ENCODE data around the gene MTHFSD.

DNA sequence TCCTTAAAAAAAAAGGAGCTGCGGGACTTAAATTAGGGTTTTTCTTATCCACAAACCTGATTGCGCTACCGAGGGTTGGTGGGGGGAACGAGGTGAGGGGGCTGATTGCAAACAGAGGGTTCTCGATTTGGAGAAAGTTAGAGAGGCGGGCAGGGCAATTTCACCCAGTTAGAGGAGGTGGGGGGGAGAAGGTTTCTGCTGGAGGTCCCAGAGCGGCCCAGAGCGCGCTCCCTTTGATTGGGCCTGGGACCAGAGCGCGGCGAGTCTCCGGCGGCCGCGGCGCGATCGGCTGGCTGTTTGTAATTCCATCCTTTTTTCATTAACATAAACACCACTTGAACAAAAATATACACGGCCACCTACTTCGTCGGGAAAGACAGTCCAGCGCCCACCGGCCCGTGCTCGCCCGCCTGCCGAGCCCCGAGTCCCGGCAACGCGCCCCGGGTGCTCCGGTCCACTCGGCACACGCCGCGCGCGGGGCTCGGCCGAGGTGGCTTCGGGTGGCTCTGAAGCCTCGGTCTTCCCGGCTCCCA, 58.0 kb downstream of the MTHFSD start:
- TF ChIP-seq POLR2A (IDR thresholded peaks at IDR 0.05) (no peak), POLR2AphosphoS5 (IDR thresholded peaks at IDR 0.05) (no peak)
- TF ChIP-seq, protein P1, sequence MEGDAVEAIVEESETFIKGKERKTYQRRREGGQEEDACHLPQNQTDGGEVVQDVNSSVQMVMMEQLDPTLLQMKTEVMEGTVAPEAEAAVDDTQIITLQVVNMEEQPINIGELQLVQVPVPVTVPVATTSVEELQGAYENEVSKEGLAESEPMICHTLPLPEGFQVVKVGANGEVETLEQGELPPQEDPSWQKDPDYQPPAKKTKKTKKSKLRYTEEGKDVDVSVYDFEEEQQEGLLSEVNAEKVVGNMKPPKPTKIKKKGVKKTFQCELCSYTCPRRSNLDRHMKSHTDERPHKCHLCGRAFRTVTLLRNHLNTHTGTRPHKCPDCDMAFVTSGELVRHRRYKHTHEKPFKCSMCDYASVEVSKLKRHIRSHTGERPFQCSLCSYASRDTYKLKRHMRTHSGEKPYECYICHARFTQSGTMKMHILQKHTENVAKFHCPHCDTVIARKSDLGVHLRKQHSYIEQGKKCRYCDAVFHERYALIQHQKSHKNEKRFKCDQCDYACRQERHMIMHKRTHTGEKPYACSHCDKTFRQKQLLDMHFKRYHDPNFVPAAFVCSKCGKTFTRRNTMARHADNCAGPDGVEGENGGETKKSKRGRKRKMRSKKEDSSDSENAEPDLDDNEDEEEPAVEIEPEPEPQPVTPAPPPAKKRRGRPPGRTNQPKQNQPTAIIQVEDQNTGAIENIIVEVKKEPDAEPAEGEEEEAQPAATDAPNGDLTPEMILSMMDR (IDR thresholded peaks at IDR 0.05) = no peak

All from breast epithelium (tissue), 3 donors.